Measurements from ENCODE around the gene DENND2A.

DENND2A gene

DNA sequence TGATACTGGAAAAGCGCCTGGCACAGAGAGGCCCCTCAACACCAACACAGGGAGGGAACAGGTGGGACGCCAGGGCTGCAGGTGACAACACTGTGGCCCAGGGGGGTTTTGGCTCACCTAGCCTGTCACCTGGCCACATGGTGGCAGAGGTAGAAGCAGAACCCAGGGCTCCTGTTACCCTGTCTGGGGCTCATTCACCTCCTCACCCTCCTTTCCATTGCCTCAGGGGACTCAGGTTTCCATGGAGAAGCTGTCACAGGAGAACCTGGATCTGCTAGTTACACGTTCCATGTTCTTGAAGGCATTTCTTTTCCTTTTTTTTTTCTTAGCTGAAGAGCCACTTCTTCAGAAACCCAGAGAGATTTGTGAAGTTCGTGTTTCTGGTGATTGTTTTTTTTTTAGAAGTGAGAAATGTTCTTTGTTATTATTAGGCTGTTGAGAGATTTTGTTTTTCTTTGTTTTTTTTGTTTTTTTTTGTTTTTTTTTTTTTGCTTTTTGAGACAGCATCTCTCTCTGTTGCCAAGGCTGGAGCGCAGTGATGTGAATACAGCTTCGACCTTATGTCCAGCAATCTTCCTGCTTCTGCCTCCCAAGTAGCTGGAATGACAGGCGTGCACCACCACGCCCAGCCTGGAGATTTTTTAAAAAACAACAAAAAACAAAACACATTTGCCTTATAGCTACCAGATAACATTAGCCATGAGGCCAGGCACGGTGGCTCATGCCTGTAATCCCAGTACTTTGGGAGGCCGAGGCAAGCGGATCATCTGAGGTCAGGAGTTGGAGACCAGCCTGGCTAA, 16.0 kb downstream of the DENND2A start:
- TF ChIP-seq CREB1 (IDR thresholded peaks at IDR 0.05; ENCODE audit: low read depth) (no peak), RAD21 (IDR thresholded peaks at IDR 0.05; ENCODE audit: low read depth) (peak; percentile 14; the same call in 1 of the 2 replicates), ZBTB7A (IDR thresholded peaks at IDR 0.05; ENCODE audit: low read depth) (no peak)
- TF ChIP-seq, protein P1, sequence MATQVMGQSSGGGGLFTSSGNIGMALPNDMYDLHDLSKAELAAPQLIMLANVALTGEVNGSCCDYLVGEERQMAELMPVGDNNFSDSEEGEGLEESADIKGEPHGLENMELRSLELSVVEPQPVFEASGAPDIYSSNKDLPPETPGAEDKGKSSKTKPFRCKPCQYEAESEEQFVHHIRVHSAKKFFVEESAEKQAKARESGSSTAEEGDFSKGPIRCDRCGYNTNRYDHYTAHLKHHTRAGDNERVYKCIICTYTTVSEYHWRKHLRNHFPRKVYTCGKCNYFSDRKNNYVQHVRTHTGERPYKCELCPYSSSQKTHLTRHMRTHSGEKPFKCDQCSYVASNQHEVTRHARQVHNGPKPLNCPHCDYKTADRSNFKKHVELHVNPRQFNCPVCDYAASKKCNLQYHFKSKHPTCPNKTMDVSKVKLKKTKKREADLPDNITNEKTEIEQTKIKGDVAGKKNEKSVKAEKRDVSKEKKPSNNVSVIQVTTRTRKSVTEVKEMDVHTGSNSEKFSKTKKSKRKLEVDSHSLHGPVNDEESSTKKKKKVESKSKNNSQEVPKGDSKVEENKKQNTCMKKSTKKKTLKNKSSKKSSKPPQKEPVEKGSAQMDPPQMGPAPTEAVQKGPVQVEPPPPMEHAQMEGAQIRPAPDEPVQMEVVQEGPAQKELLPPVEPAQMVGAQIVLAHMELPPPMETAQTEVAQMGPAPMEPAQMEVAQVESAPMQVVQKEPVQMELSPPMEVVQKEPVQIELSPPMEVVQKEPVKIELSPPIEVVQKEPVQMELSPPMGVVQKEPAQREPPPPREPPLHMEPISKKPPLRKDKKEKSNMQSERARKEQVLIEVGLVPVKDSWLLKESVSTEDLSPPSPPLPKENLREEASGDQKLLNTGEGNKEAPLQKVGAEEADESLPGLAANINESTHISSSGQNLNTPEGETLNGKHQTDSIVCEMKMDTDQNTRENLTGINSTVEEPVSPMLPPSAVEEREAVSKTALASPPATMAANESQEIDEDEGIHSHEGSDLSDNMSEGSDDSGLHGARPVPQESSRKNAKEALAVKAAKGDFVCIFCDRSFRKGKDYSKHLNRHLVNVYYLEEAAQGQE (IDR thresholded peaks at IDR 0.05; ENCODE audit: low read depth) = no peak

DNA sequence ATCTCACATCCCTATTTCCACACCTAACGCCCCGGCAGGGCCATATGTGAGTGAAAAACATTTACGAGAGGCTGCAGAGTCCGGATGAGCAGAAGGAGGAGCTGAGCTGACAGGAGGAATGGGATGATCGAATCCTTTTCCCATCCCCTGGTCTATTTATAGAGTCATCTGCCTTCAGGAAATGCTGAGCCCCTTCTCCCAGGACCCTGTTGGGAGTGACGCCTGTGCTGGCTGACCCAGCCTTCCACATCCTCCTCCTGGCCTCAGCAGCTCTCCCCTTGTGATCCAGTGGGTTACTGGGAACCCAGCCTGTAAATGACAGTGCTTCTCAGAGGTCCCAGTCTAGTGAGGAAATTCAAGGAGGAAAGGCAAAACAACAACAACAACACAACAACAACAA, 16.6 kb downstream of the DENND2A start:
- no peak for TF ChIP-seq TAF1 (IDR thresholded peaks at IDR 0.05; ENCODE audit: low read depth)
- TF ChIP-seq TEAD4 (IDR thresholded peaks at IDR 0.05) = no peak
- TF ChIP-seq FOXM1 (IDR thresholded peaks at IDR 0.05; ENCODE audit: borderline replicate concordance, low read depth) = no peak
- no peak for TF ChIP-seq EGR1 (IDR thresholded peaks at IDR 0.05)
- no peak for TF ChIP-seq ZBTB7A (IDR thresholded peaks at IDR 0.05; ENCODE audit: low read depth)
- TF ChIP-seq, protein P1 (IDR thresholded peaks at IDR 0.05; ENCODE audit: low read depth) = no peak

DNA sequence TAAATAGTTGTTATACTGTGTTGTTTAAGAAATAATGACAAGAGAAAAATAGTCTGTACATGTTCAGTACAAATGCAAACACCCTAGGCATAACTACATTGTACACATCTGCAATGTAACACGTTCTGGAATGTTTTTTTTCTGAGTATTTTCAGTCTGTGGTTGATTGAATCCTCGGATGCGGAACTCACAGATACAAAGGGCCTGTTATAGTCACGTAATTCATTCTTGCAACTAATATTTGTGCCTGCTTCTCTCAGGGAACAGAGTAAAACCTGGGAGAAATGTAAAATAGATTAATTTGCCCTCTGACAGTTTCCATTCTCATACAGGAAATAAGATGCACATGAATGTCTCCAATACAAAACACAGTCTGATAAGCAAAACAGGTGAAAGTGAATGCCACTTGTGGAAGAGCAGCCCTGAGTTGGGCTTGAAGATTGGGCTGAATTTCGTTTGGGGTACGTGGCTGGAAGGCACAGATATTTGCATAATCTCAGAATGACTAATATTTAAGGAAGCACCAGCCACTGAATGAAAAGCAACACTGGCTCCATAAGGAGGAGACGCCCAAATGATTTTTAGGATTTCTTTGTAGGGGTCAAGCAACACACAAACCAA, 19.1 kb downstream of the DENND2A start:
- TF ChIP-seq FOXM1 (IDR thresholded peaks at IDR 0.05; ENCODE audit: borderline replicate concordance, low read depth) = no peak
- TF ChIP-seq EP300 (IDR thresholded peaks at IDR 0.05; ENCODE audit: borderline replicate concordance) = no peak
- no peak for TF ChIP-seq RAD21 (IDR thresholded peaks at IDR 0.05; ENCODE audit: low read depth)
- TF ChIP-seq CREB1 (IDR thresholded peaks at IDR 0.05; ENCODE audit: low read depth) = no peak
- no peak for TF ChIP-seq TCF12 (IDR thresholded peaks at IDR 0.05; ENCODE audit: low read depth)
- TF ChIP-seq YY1 (IDR thresholded peaks at IDR 0.05; ENCODE audit: low read depth) = no peak
- TF ChIP-seq EGR1 (IDR thresholded peaks at IDR 0.05) = no peak

DNA sequence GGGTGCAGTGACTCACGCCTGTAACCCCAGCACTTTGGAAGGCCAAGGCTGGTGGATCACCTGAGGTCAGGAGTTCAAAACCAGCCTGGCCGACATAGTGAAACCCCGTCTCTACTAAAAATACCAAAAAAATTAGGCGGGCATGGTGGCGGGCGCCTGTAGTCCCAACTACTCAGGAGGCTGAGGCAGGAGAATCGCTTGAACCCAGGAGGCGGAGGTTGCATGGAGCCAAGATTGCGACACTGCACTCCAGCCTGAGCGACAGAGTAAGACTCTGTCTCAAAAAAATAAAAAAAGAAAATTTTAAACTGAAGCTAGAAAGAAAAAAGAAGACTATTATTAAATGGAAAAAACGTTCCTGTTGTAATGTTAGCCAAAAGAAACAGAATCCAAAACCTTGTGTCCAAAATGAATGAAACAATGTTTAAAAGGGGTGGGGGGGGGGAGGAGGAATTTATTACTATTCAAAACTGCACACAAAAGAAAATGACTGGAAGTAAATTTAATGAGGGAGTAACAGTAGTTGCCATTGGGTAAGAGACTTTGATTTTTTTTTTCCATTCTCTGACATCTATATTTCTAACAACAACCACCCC, 20.6 kb downstream of the DENND2A start:
- TF ChIP-seq CEBPB (IDR thresholded peaks at IDR 0.05) = peak; percentile 26; the same call in 1 of the 2 replicates

DNA sequence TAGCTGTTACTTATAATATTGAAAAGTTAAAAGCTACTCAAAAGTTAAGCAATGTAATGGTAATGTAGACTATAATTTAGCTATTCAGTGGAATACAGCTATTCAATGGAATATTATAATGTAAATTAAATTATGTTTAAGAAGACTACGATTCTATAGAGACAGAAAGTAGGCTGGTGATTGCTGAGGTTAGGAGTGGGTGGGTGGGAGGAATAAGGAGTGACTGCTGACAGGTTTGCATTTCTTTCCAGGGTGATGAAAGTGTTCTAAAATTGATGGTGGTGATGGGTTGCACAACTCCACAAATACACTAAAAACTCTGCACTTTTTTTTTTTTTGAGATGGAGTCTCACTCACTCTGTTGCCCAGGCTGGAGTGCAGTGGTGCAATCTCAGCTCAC, 21.4 kb downstream of the DENND2A start:
- TF ChIP-seq, protein P2, sequence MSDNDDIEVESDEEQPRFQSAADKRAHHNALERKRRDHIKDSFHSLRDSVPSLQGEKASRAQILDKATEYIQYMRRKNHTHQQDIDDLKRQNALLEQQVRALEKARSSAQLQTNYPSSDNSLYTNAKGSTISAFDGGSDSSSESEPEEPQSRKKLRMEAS (IDR thresholded peaks at IDR 0.05) = no peak
- TF ChIP-seq, protein P1 (IDR thresholded peaks at IDR 0.05; ENCODE audit: low read depth) = no peak
- TF ChIP-seq CEBPB (IDR thresholded peaks at IDR 0.05) (no peak), RAD21 (IDR thresholded peaks at IDR 0.05; ENCODE audit: low read depth) (no peak)
- TF ChIP-seq, protein P3, sequence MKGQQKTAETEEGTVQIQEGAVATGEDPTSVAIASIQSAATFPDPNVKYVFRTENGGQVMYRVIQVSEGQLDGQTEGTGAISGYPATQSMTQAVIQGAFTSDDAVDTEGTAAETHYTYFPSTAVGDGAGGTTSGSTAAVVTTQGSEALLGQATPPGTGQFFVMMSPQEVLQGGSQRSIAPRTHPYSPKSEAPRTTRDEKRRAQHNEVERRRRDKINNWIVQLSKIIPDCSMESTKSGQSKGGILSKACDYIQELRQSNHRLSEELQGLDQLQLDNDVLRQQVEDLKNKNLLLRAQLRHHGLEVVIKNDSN (IDR thresholded peaks at IDR 0.05) = no peak

DNA sequence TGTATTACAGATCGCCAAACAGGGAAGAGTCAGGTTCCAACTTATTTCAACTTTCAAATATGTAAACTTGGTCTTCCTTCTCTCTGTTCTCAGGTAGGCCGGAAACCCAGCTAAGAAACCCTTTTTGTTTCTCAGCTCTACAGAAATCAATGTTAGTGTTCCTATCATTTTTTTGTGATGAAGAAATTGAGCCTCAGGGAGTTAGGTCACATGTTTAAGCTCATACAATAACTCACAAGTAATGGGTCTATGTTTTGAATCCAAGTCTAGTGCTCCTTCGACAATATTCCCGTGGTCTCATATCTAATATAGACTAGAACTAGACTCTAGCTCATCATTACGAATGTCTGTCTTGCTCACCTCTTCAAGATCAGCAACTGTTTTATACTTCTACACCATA, 22.3 kb downstream of the DENND2A start:
- no peak for TF ChIP-seq ZBTB7A (IDR thresholded peaks at IDR 0.05; ENCODE audit: low read depth)
- no peak for TF ChIP-seq RAD21 (IDR thresholded peaks at IDR 0.05; ENCODE audit: low read depth)
- TF ChIP-seq EGR1 (IDR thresholded peaks at IDR 0.05) = no peak
- TF ChIP-seq, protein P1 (IDR thresholded peaks at IDR 0.05; ENCODE audit: low read depth) = no peak
- TF ChIP-seq TAF1 (IDR thresholded peaks at IDR 0.05; ENCODE audit: low read depth) = no peak
- TF ChIP-seq CEBPB (IDR thresholded peaks at IDR 0.05) = no peak
- TF ChIP-seq, protein P2 (IDR thresholded peaks at IDR 0.05) = no peak
- no peak for TF ChIP-seq TEAD4 (IDR thresholded peaks at IDR 0.05)
- no peak for TF ChIP-seq EP300 (IDR thresholded peaks at IDR 0.05; ENCODE audit: borderline replicate concordance)
- TF ChIP-seq FOXM1 (IDR thresholded peaks at IDR 0.05; ENCODE audit: borderline replicate concordance, low read depth) = no peak
- no peak for TF ChIP-seq TCF12 (IDR thresholded peaks at IDR 0.05; ENCODE audit: low read depth)
- no peak for TF ChIP-seq CREB1 (IDR thresholded peaks at IDR 0.05; ENCODE audit: low read depth)
- TF ChIP-seq, protein P3 (IDR thresholded peaks at IDR 0.05) = no peak
- no peak for TF ChIP-seq NFIC (IDR thresholded peaks at IDR 0.05)
